ENCODE data around the gene NEURL1B.

The NEURL1B gene

GRCh38 chr5:172633403-172633970 is 7.6 kb upstream of the NEURL1B start:
- H3K4me3 ChIP-seq (ENCODE audit: low read depth, low read length), result no peak overlapping the region
- TF ChIP-seq CTCF (IDR thresholded peaks at IDR 0.05; ENCODE audit: control insufficient read depth, extremely low read depth, insufficient read depth), result no peak
- DNase-seq (ENCODE audit: low read depth), result no peak

DNA sequence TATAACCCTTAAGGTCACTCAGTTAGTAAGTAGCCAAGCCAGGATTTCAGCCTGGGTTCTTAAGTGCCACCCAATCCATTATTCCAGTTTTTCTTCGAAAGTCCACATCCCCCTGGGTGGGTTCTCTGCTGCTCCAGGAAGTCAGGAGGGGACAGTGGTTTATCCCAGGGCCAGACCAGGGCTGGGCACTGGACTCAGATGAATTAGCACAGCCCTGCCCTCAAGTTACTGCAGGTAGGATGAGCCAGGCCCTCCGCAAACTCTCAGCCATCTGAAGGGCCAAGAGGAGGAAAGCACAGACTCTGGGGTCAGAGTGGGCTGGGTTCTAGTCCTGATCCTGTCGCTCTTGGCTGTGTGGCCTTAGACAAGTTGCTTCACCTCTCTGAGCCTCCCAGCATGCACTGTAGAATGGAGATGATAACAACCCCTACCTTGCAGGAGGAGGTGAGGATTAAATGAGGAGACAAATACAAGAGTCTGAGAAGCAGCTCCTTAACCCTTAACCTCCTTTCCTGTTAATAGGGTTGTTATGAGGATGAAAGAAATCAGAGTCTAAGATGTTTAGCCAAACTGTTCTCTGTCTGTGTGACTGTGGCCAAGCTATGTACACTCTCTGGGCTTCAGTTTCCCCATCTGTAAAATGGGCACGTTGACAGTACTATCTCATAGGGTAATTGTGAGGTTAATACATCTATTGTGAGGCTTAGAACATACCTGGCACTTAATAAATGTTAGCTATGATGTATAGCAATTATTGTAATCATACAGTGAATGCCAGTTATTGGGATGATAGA is 6.8 kb upstream of the NEURL1B start:
- no peak for DNase-seq (ENCODE audit: low read depth)
- TF ChIP-seq CTCF (IDR thresholded peaks at IDR 0.05; ENCODE audit: control insufficient read depth, extremely low read depth, insufficient read depth), result no peak
- H3K4me3 ChIP-seq (ENCODE audit: low read depth, low read length), result no peak overlapping the region

- no peak for TF ChIP-seq CTCF (IDR thresholded peaks at IDR 0.05; ENCODE audit: control insufficient read depth, extremely low read depth, insufficient read depth)
- H3K4me3 ChIP-seq (ENCODE audit: low read depth, low read length), result no peak overlapping the region
- DNase-seq (ENCODE audit: low read depth), result no peak
These were observed 6.0 kb upstream of the NEURL1B start for GRCh38 chr5:172635038-172635437.

- no peak for DNase-seq (ENCODE audit: low read depth)
- H3K4me3 ChIP-seq (ENCODE audit: low read depth, low read length), result no peak overlapping the region
- no peak for TF ChIP-seq CTCF (IDR thresholded peaks at IDR 0.05; ENCODE audit: control insufficient read depth, extremely low read depth, insufficient read depth)
These were observed 4.6 kb upstream of the NEURL1B start for GRCh38 chr5:172636279-172637050.

- no peak overlapping the region for H3K4me3 ChIP-seq (ENCODE audit: low read depth, low read length)
- DNase-seq (ENCODE audit: low read depth), result peak; percentile 52
- no peak for TF ChIP-seq CTCF (IDR thresholded peaks at IDR 0.05; ENCODE audit: control insufficient read depth, extremely low read depth, insufficient read depth)
These were observed 3.9 kb upstream of the NEURL1B start for GRCh38 chr5:172637110-172637580.

GRCh38 chr5:172637740-172638139 is 3.3 kb upstream of the NEURL1B start:
- H3K4me3 ChIP-seq (ENCODE audit: low read depth, low read length), result no peak overlapping the region
- TF ChIP-seq CTCF (IDR thresholded peaks at IDR 0.05; ENCODE audit: control insufficient read depth, extremely low read depth, insufficient read depth), result no peak
- no peak for DNase-seq (ENCODE audit: low read depth)

All from LNCaP clone FGC (cell line).